ENCODE results near the gene ADCY10.

- no peak for TF ChIP-seq EP300 (IDR thresholded peaks at IDR 0.05)
- no peak for TF ChIP-seq CTCF (IDR thresholded peaks at IDR 0.05)
These were observed 8.8 kb downstream of the ADCY10 start for GRCh38 chr1:167905182-167905581.

Measured in sigmoid colon (tissue), 4 donors.